GM19025 (cell line): Measurements from ENCODE around the gene RAD51B.
"Not testable (repeated sequence)": the region's sequence is repeated elsewhere in the genome, so short reads cannot be mapped to it uniquely, and the experiment has no call there.

Experiments
- ATAC-seq: cut with Tn5 transposase; IDR thresholded peaks from one replicate; pipeline ENCODE4 v1.9.1; 2021; ENCODE audit warnings: mild to moderate bottlenecking, low read depth, moderate library complexity; ENCODE audit not compliant: unreplicated experiment

RAD51B gene

DNA sequence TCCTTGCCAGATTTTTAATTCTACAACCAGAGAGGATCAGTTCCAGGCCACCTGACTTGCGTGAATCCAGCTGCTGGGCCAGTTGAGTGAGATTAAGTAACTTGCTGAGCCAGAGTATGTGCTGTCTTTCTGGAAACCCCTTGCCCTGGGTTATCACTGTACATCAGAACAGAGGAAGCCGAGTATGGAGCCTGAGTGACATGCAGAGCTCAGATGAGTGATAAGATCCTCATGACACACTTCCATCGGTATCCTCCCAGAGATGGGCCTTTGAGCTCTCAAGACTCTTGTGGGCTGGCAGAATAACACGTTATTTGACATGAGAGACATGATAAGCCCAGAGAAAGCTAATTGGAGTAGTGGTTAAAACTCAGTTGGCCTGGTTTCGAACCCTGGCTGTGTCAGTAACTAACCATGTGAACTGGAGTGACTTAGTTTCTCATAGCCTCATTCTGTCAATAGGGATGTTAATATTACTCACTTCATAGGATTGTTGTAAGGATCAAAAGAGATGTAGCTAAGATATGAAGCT lies 585.1 kb downstream of the RAD51B start:
- ATAC-seq = no peak

DNA sequence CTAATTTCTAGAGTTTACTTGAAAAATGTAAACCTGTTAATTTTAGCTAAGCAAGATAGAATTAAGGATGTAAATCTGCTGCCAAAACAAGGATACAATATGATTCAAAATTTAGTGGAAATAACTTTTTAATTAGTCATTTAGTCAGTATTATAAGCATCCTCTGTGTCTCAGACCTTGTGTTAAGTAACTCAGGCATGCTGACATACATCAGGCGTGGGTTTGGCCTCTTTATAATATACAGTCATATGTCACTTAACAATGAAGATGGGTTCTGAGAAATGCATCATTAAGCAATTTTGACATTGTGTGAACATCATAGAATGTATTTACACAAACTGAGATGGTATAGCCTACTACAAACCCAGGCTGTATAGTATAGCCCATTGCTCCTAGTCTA lies 586.4 kb downstream of the RAD51B start:
- ATAC-seq = no peak

DNA sequence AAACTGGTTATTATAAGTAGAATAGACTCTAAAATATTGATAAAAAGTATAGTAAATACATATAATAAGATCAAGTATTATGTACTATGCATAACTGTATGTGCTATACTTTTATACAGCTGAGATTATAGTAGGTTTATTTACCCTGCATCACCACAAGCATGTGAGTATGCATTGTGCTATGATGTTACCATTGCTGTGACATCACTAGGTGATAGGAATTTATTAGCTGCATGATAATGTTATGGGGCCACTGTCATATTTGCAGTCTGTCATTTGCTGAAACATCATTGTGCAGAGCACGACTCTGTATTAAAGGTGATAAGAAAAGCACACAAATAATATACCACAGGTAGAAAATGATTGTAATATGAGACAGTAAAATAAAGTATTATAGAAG lies 587.7 kb downstream of the RAD51B start:
- ATAC-seq = no peak

GRCh38 chr14:68407825-68408224 lies 588.2 kb downstream of the RAD51B start:
- ATAC-seq = no peak

- no peak for ATAC-seq
Observed at GRCh38 chr14:68408680-68409079, 589.1 kb downstream of the RAD51B start.

- ATAC-seq = no peak
Observed at GRCh38 chr14:68409387-68409786, 589.8 kb downstream of the RAD51B start.

DNA sequence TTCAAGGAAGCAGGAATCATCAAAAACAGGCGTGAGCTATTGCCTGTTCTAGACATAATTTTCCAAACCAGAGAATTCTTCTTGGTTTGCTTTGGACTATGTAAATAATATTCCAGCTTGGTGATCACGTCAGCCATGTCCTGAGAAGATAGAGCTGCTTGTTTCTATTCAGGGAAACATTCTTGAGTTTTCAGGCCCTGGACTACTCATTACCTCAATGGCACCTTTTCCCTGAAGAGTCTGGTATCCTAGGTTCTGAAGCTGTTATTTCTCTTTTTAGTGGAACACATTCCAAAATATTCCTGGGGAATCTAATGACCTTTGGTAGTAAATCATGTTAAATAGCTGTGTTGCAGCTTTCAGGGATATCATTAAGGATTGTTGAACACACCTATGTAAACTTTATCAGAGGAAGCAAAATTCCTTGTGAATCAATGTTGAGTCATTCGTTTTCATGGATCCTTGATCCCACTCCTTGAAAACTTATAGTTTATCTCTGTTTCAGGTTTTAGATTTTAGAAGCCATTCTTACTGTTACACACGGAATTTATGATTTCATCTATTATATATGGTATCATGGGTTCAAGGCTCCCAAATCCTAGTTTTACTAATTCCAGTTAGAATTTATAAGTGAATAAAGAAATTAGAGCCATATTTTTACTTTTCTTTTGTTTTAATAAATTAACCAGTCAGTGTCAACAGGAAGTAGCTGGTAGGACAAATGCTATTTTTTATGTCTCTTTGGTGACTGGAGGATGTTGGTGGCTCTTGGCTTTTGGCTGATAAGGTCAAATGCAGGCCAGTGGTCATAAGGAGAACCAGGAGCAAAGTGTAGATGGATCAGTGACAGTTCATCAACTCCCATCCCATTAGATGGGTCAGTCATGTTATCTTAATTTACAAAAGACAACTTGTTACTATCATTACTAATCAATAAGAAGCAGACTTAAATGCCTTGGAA lies 593.2 kb downstream of the RAD51B start:
- no peak for ATAC-seq

GRCh38 chr14:68413509-68413908 lies 593.9 kb downstream of the RAD51B start:
- ATAC-seq = no peak

DNA sequence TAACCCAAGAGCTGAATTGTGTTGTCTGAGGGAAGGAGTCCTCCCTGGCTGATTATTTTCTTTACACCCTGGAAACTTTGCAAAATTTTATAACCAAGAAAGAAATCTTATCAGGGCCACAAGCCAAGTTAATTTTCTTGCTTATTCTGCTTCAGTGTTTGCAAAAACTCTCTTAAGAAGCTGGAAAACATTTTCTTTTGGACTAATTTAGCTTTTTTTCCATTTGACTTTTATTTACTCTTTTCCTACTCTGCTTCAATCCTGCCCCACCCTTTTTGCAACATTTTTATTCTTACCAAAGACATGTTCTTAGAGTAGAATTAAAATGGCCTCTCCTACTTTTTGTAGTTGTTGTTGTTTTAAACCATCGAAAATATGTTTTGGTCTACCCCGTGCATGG lies 594.5 kb downstream of the RAD51B start:
- ATAC-seq = no peak

DNA sequence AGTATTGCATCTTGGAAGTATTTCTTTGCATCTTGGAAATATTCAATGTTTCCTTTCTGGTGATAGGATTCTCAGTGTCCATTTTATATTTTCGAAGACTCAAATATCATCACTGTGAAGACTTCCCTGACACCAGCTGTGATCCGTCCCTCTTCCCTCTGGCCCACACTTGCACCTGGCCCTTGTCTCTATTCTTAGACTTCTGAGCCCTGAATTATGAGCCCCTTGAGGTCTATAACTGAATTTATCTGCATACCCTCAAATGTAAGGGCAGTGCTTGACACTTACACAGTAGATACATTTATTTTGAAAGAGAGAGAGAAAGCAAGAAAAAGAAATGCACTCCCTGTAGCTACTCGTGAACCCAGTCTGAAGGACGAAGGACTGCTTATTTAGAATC lies 596.6 kb downstream of the RAD51B start:
- ATAC-seq = no peak

GRCh38 chr14:68417009-68417650 lies 597.6 kb downstream of the RAD51B start:
- no peak for ATAC-seq

DNA sequence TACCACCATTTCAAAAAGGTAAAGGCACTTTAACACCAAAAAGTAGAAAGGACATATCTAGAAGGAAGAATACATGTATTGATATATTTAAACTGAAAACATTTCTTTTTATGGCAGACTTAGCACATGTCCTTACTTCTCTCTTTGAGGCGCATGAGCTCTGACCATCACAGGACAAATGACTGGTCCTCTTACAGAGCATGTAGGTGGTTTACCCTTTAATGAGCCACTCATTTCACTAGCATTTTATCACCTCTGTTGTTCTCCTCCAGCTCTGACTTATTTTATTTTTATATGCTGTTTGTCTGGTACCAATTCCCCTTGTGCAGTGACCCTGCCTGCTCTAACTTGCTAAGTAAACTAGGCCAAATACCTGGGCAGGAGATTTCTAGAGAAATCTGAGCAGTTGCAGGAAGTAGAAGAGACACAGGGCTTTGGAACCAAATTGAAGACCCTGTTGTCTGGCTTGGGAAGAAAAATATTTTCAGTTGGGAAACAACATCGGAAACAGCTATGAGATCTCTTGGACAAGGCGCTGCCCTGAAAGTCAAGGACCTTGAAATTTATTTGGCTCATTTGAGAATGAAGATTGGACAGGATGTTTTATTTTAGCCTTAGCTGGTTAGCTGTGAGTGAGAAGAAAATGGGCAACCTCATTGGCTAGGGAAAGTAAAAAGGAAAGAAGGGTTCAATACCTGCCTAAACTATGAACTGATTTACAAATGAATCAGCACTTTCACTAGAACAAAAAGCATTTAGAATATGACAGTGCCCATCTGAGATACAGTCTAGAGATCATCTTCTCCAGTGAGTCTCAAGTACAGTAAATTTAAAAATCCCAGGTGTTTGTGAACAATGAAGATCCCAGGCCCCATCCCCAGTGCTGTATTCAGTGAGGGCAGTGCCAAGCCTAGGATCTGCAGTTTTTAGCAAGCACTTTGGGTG lies 598.9 kb downstream of the RAD51B start:
- ATAC-seq = no peak

DNA sequence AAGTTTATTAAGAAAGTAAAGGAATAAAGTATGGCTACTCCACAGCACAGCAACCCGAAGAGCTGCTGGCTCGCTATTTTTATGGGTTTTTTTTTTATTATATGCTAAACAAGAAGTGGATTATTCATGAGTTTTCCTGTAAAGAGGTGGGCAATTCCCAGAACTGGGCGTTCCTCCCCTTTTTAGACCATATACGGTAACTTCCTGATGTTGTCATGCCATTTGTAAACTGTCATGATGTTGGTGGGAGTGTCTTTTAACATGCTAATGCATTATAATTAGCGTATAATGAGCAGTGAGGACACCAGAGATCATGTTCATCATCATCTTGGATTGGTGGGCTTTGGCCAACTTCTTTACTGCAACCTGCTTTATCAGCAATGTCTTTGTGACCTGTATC lies 600.8 kb downstream of the RAD51B start:
- no peak for ATAC-seq

DNA sequence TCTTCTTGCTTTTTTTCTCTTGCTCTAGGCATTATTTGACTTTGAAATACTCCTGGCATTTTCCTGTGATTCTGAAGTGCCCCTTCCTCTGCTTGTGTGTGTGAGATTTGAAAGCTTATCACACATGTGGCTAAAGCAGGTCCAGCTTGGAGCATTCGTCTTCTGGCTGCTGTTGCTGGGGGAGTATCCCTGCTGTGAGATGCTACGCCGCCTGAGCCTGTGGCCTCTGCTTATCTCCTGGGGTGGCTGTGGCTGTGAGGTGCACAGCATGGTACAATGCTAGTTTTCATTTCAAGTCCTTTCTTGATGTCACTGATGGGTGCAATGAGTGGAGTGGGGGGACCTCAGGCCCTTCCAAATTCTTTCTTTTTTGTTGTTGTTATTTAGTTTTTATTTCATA lies 601.5 kb downstream of the RAD51B start:
- no peak for ATAC-seq

DNA sequence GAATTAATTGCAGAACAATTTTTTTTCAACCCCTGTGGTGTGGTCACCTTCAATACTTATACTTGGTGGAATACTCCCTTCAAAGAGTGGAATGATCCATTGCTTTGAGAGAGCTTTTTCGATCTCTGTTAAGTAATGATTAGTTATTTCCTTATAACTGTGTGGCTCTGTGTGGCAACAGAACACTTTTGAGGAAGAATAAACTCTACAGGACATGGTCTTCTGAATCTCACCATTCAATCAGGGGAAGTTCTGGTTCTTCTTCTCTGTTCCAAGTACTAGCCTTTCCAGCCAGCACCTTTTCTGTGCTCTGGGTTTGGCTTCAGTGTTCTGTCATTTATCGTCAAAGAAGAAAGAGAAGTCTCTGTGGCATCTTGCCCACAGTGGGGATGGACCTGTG lies 604.1 kb downstream of the RAD51B start:
- no peak for ATAC-seq

GRCh38 chr14:68424443-68425172 lies 605.0 kb downstream of the RAD51B start:
- ATAC-seq = no peak

DNA sequence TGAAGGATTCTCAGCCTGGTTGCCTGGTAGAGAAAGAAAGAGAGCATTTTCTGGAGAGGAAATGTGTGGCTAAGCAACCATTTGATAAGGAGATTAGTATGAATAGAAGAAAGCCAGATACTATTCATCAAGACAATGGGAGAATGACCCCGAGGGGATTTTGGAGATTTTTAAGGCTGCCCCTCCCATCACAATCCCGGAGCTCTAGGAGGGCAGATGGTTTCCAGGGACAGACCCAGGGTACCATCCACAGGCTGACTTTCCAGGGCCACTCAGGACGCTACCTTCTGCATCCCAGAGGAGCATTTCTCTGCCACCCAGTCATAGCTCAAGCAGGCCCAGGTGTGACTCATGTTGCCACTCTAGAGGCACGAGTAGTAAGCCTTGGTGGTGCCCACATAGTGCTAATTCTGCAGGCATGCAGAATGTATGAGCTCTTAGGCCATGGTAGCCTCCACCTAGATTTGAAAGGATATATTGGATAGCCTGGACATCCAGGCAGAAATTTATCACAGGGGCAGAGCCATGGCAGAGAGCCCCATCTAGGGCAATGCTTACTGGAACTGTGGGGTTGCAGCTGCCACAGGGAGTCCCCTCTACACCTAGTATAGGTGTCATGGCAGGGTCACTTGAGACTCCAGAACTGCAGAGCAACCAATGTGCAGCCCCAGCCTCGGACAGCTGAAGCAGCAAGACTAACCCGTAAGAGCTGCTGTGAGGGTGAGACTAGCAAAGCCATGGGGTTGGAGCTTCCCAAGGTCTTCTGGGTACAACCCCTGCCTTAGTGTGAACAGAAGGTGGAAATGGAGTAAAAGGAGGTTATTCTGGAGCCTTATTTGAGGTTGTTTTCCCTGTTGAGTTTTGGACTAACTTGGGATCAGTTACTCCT lies 607.3 kb downstream of the RAD51B start:
- no peak for ATAC-seq

DNA sequence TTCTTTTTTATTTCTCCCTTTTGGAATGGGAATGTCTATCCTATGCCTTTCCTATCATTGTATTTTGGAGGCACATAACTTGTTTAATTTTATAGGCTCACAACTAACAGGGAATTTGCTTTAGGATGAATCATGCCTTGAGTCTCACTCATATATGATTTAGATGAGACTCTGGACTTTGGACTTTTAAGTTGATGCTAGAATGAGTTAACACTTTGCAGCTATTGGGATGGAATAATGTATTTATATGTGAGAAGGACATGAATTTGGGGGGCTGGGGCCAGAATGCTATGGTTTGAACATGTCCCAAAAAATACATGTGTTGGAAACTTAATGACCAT lies 607.9 kb downstream of the RAD51B start:
- ATAC-seq = no peak

GRCh38 chr14:68428900-68429299 lies 609.3 kb downstream of the RAD51B start:
- not testable (repeated sequence) for ATAC-seq
